HepG2 (cell line): Measurements from ENCODE around the gene ZBTB47. TPM values are rescaled to one million over a fixed set of nuclear protein-coding genes. Genes with fewer than 3 reads are reported as not detected.

ENCODE experiments used
- CBFB ChIP-seq: sonication (generic); formaldehyde crosslinking; IDR thresholded peaks from 2 replicates; pipeline ENCODE4 v1.4.0; 2020; ENCODE audit warnings: missing genetic modification reagents
- HOXD1 ChIP-seq: sonication (generic); formaldehyde crosslinking; IDR thresholded peaks from 2 replicates; pipeline ENCODE4 v1.5.0; 2020; ENCODE audit warnings: missing genetic modification reagents
- KLF11 ChIP-seq: IDR thresholded peaks from 2 replicates; pipeline ENCODE4 v1.6.1; 2016; ENCODE audit warnings: missing compliant biosample characterization
- SETDB1 ChIP-seq: sonication (generic); formaldehyde crosslinking; IDR thresholded peaks from 2 replicates; pipeline ENCODE4 v1.5.1; 2020; ENCODE audit warnings: missing genetic modification reagents, mild to moderate bottlenecking, borderline replicate concordance
- ZBTB20 ChIP-seq: sonication (generic); formaldehyde crosslinking; IDR thresholded peaks from 2 replicates; pipeline ENCODE4 v1.8.1; 2023; ENCODE audit warnings: missing genetic modification reagents, low read depth, mild to moderate bottlenecking, borderline replicate concordance
- ZBTB7B ChIP-seq: sonication (generic); formaldehyde crosslinking; IDR thresholded peaks from 2 replicates; pipeline ENCODE4 v1.4.0; 2020; ENCODE audit warnings: missing genetic modification reagents
- ZNF672 ChIP-seq: sonication (generic); formaldehyde crosslinking; IDR thresholded peaks from 2 replicates; pipeline ENCODE4 v1.8.1; 2022; ENCODE audit warnings: missing genetic modification reagents
- ZNF782 ChIP-seq: sonication (generic); formaldehyde crosslinking; IDR thresholded peaks from 2 replicates; pipeline ENCODE4 v1.4.0; 2020; ENCODE audit warnings: missing genetic modification reagents, mild to moderate bottlenecking, borderline replicate concordance
- polyA plus RNA-seq, 8 experiments: library from polyadenylated mRNA; depleted of rRNA in 3 of 8; stranded (reverse) in 7 of 8; unstranded in 1 of 8; fragments of >200 nt; fragmentation: Illumina TruSeq in 4 of 8; extraction: Trizol in 4 of 8; gene quantifications; 2 replicates each; pipeline versions ENCODE4 v1.2.1 to v1.2.3, GENCODE V29; 2011 to 2016; ENCODE audit warnings: low read depth in 4 of 8, missing spikeins in 1 of 8, mixed read lengths in 1 of 8; ENCODE audit not compliant: insufficient read depth in 1 of 8
- total RNA-seq, 5 experiments: library from RNA; depleted of rRNA; stranded (reverse); fragments of >200 nt; fragmentation: Illumina TruSeq; extraction: Trizol; gene quantifications; 2 replicates each; pipeline ENCODE4 v1.2.3, GENCODE V29; 2016; ENCODE audit warnings: low read depth in 1 of 5
- TF ChIP-seq, protein P1 (sequence below): sonication (generic); formaldehyde crosslinking; IDR thresholded peaks from 2 replicates; pipeline ENCODE4 v1.4.0; 2020; ENCODE audit warnings: mild to moderate bottlenecking, missing genetic modification reagents, borderline replicate concordance
- TF ChIP-seq, protein P2 (sequence below): sonication (generic); formaldehyde crosslinking; IDR thresholded peaks from 2 replicates; pipeline ENCODE4 v1.5.0; 2020; ENCODE audit warnings: mild to moderate bottlenecking, missing genetic modification reagents, borderline replicate concordance
- TF ChIP-seq, protein P3 (sequence below): sonication (generic); formaldehyde crosslinking; IDR thresholded peaks from 2 replicates; pipeline ENCODE4 v1.5.1; 2020; ENCODE audit warnings: mild to moderate bottlenecking, missing genetic modification reagents, borderline replicate concordance
- TF ChIP-seq, protein P4 (sequence below): sonication (generic); formaldehyde crosslinking; IDR thresholded peaks from 2 replicates; pipeline ENCODE4 v1.5.0; 2020; ENCODE audit warnings: mild to moderate bottlenecking, missing genetic modification reagents, moderate library complexity
- TF ChIP-seq, protein P5 (sequence below): sonication (generic); formaldehyde crosslinking; IDR thresholded peaks from 2 replicates; pipeline ENCODE4 v1.4.0; 2020; ENCODE audit warnings: mild to moderate bottlenecking, missing genetic modification reagents

Gene ZBTB47
- total and polyA plus RNA-seq, 2 of the 13 experiments (the other 11 are each of a cell fraction or from before 2014, with no cell fraction given): 1.5 to 3.1 TPM

DNA sequence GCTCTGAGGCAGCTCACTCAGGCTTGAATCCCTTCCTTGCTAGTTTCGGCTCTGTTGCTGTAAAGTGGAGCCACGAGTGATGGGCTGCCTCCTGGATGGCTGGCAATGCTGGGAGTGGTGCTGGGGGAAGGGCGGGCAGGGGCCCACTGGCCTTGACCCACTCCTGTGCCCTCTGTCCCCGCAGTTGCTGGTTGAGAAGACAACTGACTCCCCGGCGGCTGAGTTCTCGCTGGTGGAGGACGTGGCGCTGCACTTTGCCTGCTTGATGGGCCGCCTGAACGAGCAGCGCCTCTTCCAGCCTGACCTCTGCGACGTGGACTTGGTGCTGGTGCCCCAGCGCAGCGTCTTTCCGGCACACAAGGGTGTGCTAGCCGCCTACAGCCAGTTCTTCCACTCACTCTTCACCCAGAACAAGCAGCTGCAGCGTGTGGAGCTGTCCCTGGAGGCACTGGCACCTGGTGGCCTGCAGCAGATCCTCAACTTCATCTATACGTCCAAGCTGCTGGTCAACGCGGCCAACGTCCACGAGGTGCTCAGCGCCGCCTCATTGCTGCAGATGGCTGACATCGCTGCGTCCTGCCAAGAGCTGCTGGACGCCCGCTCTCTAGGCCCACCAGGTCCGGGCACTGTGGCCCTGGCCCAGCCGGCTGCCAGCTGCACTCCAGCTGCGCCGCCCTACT, 4.7 kb downstream of the ZBTB47 start (continued):
- TF ChIP-seq, protein P1, sequence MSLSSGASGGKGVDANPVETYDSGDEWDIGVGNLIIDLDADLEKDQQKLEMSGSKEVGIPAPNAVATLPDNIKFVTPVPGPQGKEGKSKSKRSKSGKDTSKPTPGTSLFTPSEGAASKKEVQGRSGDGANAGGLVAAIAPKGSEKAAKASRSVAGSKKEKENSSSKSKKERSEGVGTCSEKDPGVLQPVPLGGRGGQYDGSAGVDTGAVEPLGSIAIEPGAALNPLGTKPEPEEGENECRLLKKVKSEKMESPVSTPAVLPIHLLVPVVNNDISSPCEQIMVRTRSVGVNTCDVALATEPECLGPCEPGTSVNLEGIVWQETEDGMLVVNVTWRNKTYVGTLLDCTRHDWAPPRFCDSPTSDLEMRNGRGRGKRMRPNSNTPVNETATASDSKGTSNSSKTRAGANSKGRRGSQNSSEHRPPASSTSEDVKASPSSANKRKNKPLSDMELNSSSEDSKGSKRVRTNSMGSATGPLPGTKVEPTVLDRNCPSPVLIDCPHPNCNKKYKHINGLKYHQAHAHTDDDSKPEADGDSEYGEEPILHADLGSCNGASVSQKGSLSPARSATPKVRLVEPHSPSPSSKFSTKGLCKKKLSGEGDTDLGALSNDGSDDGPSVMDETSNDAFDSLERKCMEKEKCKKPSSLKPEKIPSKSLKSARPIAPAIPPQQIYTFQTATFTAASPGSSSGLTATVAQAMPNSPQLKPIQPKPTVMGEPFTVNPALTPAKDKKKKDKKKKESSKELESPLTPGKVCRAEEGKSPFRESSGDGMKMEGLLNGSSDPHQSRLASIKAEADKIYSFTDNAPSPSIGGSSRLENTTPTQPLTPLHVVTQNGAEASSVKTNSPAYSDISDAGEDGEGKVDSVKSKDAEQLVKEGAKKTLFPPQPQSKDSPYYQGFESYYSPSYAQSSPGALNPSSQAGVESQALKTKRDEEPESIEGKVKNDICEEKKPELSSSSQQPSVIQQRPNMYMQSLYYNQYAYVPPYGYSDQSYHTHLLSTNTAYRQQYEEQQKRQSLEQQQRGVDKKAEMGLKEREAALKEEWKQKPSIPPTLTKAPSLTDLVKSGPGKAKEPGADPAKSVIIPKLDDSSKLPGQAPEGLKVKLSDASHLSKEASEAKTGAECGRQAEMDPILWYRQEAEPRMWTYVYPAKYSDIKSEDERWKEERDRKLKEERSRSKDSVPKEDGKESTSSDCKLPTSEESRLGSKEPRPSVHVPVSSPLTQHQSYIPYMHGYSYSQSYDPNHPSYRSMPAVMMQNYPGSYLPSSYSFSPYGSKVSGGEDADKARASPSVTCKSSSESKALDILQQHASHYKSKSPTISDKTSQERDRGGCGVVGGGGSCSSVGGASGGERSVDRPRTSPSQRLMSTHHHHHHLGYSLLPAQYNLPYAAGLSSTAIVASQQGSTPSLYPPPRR (CRISPR knock-in tag): no peak
- TF ChIP-seq HOXD1 (CRISPR knock-in tag): no peak
- TF ChIP-seq CBFB (CRISPR knock-in tag): no peak
- TF ChIP-seq, protein P2, sequence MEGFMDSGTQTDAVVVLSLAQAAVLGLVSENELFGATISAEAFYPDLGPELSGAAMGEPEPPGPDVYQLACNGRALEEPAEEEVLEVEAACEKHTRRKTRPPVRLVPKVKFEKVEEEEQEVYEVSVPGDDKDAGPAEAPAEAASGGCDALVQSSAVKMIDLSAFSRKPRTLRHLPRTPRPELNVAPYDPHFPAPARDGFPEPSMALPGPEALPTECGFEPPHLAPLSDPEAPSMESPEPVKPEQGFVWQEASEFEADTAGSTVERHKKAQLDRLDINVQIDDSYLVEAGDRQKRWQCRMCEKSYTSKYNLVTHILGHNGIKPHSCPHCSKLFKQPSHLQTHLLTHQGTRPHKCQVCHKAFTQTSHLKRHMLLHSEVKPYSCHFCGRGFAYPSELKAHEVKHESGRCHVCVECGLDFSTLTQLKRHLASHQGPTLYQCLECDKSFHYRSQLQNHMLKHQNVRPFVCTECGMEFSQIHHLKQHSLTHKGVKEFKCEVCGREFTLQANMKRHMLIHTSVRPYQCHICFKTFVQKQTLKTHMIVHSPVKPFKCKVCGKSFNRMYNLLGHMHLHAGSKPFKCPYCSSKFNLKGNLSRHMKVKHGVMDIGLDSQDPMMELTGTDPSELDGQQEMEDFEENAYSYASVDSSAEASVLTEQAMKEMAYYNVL (CRISPR knock-in tag): no peak
- TF ChIP-seq, protein P3, sequence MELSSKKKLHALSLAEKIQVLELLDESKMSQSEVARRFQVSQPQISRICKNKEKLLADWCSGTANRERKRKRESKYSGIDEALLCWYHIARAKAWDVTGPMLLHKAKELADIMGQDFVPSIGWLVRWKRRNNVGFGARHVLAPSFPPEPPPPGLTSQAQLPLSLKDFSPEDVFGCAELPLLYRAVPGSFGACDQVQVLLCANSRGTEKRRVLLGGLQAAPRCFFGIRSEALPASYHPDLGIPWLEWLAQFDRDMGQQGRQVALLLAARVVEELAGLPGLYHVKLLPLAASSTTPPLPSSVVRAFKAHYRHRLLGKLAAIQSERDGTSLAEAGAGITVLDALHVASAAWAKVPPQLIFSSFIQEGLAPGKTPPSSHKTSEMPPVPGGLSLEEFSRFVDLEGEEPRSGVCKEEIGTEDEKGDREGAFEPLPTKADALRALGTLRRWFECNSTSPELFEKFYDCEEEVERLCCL: no peak
- TF ChIP-seq ZNF672 (CRISPR knock-in tag): no peak
- TF ChIP-seq, protein P4, sequence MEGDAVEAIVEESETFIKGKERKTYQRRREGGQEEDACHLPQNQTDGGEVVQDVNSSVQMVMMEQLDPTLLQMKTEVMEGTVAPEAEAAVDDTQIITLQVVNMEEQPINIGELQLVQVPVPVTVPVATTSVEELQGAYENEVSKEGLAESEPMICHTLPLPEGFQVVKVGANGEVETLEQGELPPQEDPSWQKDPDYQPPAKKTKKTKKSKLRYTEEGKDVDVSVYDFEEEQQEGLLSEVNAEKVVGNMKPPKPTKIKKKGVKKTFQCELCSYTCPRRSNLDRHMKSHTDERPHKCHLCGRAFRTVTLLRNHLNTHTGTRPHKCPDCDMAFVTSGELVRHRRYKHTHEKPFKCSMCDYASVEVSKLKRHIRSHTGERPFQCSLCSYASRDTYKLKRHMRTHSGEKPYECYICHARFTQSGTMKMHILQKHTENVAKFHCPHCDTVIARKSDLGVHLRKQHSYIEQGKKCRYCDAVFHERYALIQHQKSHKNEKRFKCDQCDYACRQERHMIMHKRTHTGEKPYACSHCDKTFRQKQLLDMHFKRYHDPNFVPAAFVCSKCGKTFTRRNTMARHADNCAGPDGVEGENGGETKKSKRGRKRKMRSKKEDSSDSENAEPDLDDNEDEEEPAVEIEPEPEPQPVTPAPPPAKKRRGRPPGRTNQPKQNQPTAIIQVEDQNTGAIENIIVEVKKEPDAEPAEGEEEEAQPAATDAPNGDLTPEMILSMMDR (CRISPR knock-in tag): no peak
- TF ChIP-seq, protein P5, sequence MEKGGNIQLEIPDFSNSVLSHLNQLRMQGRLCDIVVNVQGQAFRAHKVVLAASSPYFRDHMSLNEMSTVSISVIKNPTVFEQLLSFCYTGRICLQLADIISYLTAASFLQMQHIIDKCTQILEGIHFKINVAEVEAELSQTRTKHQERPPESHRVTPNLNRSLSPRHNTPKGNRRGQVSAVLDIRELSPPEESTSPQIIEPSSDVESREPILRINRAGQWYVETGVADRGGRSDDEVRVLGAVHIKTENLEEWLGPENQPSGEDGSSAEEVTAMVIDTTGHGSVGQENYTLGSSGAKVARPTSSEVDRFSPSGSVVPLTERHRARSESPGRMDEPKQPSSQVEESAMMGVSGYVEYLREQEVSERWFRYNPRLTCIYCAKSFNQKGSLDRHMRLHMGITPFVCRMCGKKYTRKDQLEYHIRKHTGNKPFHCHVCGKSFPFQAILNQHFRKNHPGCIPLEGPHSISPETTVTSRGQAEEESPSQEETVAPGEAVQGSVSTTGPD (CRISPR knock-in tag): no peak
- TF ChIP-seq ZNF782 (CRISPR knock-in tag): no peak
- no peak for TF ChIP-seq KLF11 (CRISPR knock-in tag)
- TF ChIP-seq SETDB1 (CRISPR knock-in tag): no peak
- TF ChIP-seq ZBTB20 (CRISPR knock-in tag): no peak
- TF ChIP-seq ZBTB7B (CRISPR knock-in tag): no peak
